SJSA1 (cell line): ENCODE results near the gene KANSL3. TPM values are rescaled to one million over a fixed set of nuclear protein-coding genes. Genes with fewer than 3 reads are reported as not detected.
"Not testable (repeated sequence)": the region's sequence is repeated elsewhere in the genome, so short reads cannot be mapped to it uniquely, and the experiment has no call there.

ENCODE experiments used
- DNase-seq, 2 experiments: peaks; one replicate each; pipeline ENCODE4 v3.0.0-alpha.2; 2015 to 2020; ENCODE audit warnings: low spot score in 2 of 2, low read depth in 1 of 2
- H3K27ac ChIP-seq: fragments of 250-450 bp; sonication (Bioruptor Pico); 2 replicates; pipeline ENCODE4 v1.5.1; 2020; ENCODE audit warnings: mild to moderate bottlenecking, moderate library complexity
- H3K27me3 ChIP-seq: fragments of 250-450 bp; sonication (Bioruptor Pico); replicated peaks from 2 replicates; pipeline ENCODE4 v1.5.1; 2020; ENCODE audit warnings: mild to moderate bottlenecking, moderate library complexity
- H3K36me3 ChIP-seq: fragments of 250-450 bp; sonication (Bioruptor Pico); 2 replicates; pipeline ENCODE4 v1.5.1; 2020; ENCODE audit warnings: mild to moderate bottlenecking
- H3K4me1 ChIP-seq: fragments of 250-450 bp; sonication (Bioruptor Pico); replicated peaks from 2 replicates; pipeline ENCODE4 v1.6.1; 2021; ENCODE audit warnings: mild to moderate bottlenecking
- H3K4me3 ChIP-seq: fragments of 250-450 bp; sonication (Bioruptor Pico); 2 replicates; pipeline ENCODE4 v1.5.1; 2020; ENCODE audit warnings: mild to moderate bottlenecking
- H3K9me3 ChIP-seq: fragments of 250-450 bp; sonication (Bioruptor Pico); replicated peaks from 2 replicates; pipeline ENCODE4 v1.5.1; 2020; ENCODE audit warnings: mild to moderate bottlenecking
- total RNA-seq: library from RNA; depleted of rRNA; stranded (reverse); fragments of >200 nt; shearing (Covaris generic); gene quantifications from 2 replicates; pipeline ENCODE4 v1.2.3, GENCODE V29; 2014

The KANSL3 gene
- total RNA-seq, 1 experiment from 2014 or later, result 31.4 TPM

GRCh38 chr2:96579422-96579821, 58.7 kb downstream of the KANSL3 start:
- no peaks in the 10 kb centered on the region for H3K27me3 ChIP-seq
- H3K27ac ChIP-seq, result no peak overlapping the region
- DNase-seq, result no peak
- peaks cover 4% of the 10 kb centered on the region; the same call in 1 of the 2 replicates for H3K4me1 ChIP-seq
- no peaks in the 10 kb centered on the region for H3K9me3 ChIP-seq
- H3K4me3 ChIP-seq, result no peak overlapping the region
- H3K36me3 ChIP-seq, result no peaks in the 10 kb centered on the region

- no peak for DNase-seq
- Histone ChIP-seq H3K4me1 (no peaks in the 10 kb centered on the region), H3K27ac (no peak overlapping the region), H3K27me3 (no peaks in the 10 kb centered on the region), H3K4me3 (no peak overlapping the region), H3K9me3 (no peaks in the 10 kb centered on the region), H3K36me3 (no peaks in the 10 kb centered on the region)
These were observed 59.4 kb downstream of the KANSL3 start for GRCh38 chr2:96578731-96579130.

GRCh38 chr2:96577501-96577900, 60.6 kb downstream of the KANSL3 start:
- H3K27me3 ChIP-seq, result no peaks in the 10 kb centered on the region
- no peak overlapping the region for H3K27ac ChIP-seq
- no peaks in the 10 kb centered on the region for H3K4me1 ChIP-seq
- H3K4me3 ChIP-seq, result no peak overlapping the region
- no peak for DNase-seq
- H3K36me3 ChIP-seq, result no peaks in the 10 kb centered on the region
- no peaks in the 10 kb centered on the region for H3K9me3 ChIP-seq

GRCh38 chr2:96575785-96576456, 62.2 kb downstream of the KANSL3 start:
- Histone ChIP-seq H3K4me1 (no peaks in the 10 kb centered on the region), H3K36me3 (no peaks in the 10 kb centered on the region), H3K4me3 (no peak overlapping the region), H3K9me3 (no peaks in the 10 kb centered on the region), H3K27me3 (no peaks in the 10 kb centered on the region), H3K27ac (no peak overlapping the region)
- no peak for DNase-seq

- Histone ChIP-seq H3K27me3 (no peaks in the 10 kb centered on the region), H3K4me3 (no peak overlapping the region), H3K36me3 (no peaks in the 10 kb centered on the region), H3K9me3 (no peaks in the 10 kb centered on the region), H3K27ac (no peak overlapping the region), H3K4me1 (no peaks in the 10 kb centered on the region)
- no peak for DNase-seq
These were observed 63.7 kb downstream of the KANSL3 start for GRCh38 chr2:96574364-96574763.

GRCh38 chr2:96568094-96568493, 70.0 kb downstream of the KANSL3 start:
- Histone ChIP-seq H3K27me3 (no peaks in the 10 kb centered on the region), H3K4me1 (no peaks in the 10 kb centered on the region), H3K36me3 (no peaks in the 10 kb centered on the region), H3K9me3 (no peaks in the 10 kb centered on the region), H3K27ac (no peak overlapping the region), H3K4me3 (no peak overlapping the region)
- DNase-seq, result no peak

GRCh38 chr2:96565111-96565510, 73.0 kb downstream of the KANSL3 start:
- H3K4me1 ChIP-seq, result no peaks in the 10 kb centered on the region
- no peak for DNase-seq
- H3K36me3 ChIP-seq, result no peaks in the 10 kb centered on the region
- H3K27me3 ChIP-seq, result no peaks in the 10 kb centered on the region
- H3K9me3 ChIP-seq, result no peaks in the 10 kb centered on the region
- H3K27ac ChIP-seq, result no peak overlapping the region
- no peak overlapping the region for H3K4me3 ChIP-seq

GRCh38 chr2:96564563-96564962, 73.5 kb downstream of the KANSL3 start:
- no peaks in the 10 kb centered on the region for H3K27me3 ChIP-seq
- H3K4me3 ChIP-seq, result no peak overlapping the region
- no peaks in the 10 kb centered on the region for H3K4me1 ChIP-seq
- H3K27ac ChIP-seq, result no peak overlapping the region
- no peak for DNase-seq
- H3K36me3 ChIP-seq, result no peaks in the 10 kb centered on the region
- H3K9me3 ChIP-seq, result no peaks in the 10 kb centered on the region

- no peak for DNase-seq
- no peaks in the 10 kb centered on the region for H3K27me3 ChIP-seq
- no peak overlapping the region for H3K27ac ChIP-seq
These were observed 74.1 kb downstream of the KANSL3 start for GRCh38 chr2:96564026-96564425.

GRCh38 chr2:96558485-96558884, 79.6 kb downstream of the KANSL3 start:
- Histone ChIP-seq H3K4me3 (no peak overlapping the region), H3K4me1 (peaks cover 6% of the 10 kb centered on the region), H3K9me3 (0 out of 2 replicates have a peak, but pooled peaks cover 5% of the 10 kb centered on the region), H3K36me3 (no peaks in the 10 kb centered on the region), H3K27me3 (no peaks in the 10 kb centered on the region), H3K27ac (no peak overlapping the region)
- DNase-seq, result no peak

More at GRCh38 chr2:96564026-96564425, 74.1 kb downstream of the KANSL3 start:
- Histone ChIP-seq H3K36me3 (no peaks in the 10 kb centered on the region), H3K4me1 (no peaks in the 10 kb centered on the region), H3K4me3 (no peak overlapping the region), H3K9me3 (no peaks in the 10 kb centered on the region)

- Histone ChIP-seq H3K27me3 (no peaks in the 10 kb centered on the region), H3K9me3 (0 out of 2 replicates have a peak, but pooled peaks cover 5% of the 10 kb centered on the region), H3K4me1 (peaks cover 6% of the 10 kb centered on the region), H3K36me3 (no peaks in the 10 kb centered on the region), H3K27ac (no peak overlapping the region), H3K4me3 (no peak overlapping the region)
- no peak for DNase-seq
These were observed 80.1 kb downstream of the KANSL3 start for GRCh38 chr2:96558061-96558460.

- not testable (repeated sequence) for H3K4me3 ChIP-seq, H3K4me1 ChIP-seq, H3K27ac ChIP-seq, H3K27me3 ChIP-seq, DNase-seq, H3K36me3 ChIP-seq, H3K9me3 ChIP-seq
These were observed 80.7 kb downstream of the KANSL3 start for GRCh38 chr2:96557421-96557820.

GRCh38 chr2:96556441-96557330, 81.4 kb downstream of the KANSL3 start:
- DNase-seq, result peak in 1 of 2 experiments; percentile 19
- Histone ChIP-seq H3K4me3 (no peak overlapping the region), H3K27ac (no peak overlapping the region), H3K9me3 (0 out of 2 replicates have a peak, but pooled peaks cover 5% of the 10 kb centered on the region), H3K36me3 (no peaks in the 10 kb centered on the region), H3K27me3 (no peaks in the 10 kb centered on the region), H3K4me1 (peaks cover 6% of the 10 kb centered on the region)

GRCh38 chr2:96555146-96555610, 82.9 kb downstream of the KANSL3 start:
- H3K4me3 ChIP-seq, result no peak overlapping the region
- no peak overlapping the region for H3K27ac ChIP-seq
- peaks cover 6% of the 10 kb centered on the region for H3K4me1 ChIP-seq
- H3K36me3 ChIP-seq, result no peaks in the 10 kb centered on the region
- 0 out of 2 replicates have a peak, but pooled peaks cover 5% of the 10 kb centered on the region for H3K9me3 ChIP-seq
- no peaks in the 10 kb centered on the region for H3K27me3 ChIP-seq
- no peak for DNase-seq
